Endothelial cell of umbilical vein (primary cell): Measurements from ENCODE around the gene DLL3.

Experiments used
- CTCF ChIP-seq, 2 donors: IDR thresholded peaks; 1 replicate in 1 of 2; 2 replicates in 1 of 2; pipeline ENCODE4 v1.5.1; 2011; ENCODE audit warnings: low read length in 2 of 2, mild to moderate bottlenecking in 2 of 2, moderate library complexity in 2 of 2, control low read depth in 1 of 2, inconsistent platforms in 1 of 2, low read depth in 1 of 2; ENCODE audit not compliant: insufficient read depth in 1 of 2; ENCODE audit errors: extremely low read depth in 1 of 2
- EZH2 ChIP-seq: IDR thresholded peaks from 2 replicates; pipeline ENCODE4 v1.6.1; 2012; ENCODE audit warnings: borderline replicate concordance, low read depth, mild to moderate bottlenecking, moderate library complexity, low read length, inconsistent platforms; ENCODE audit not compliant: severe bottlenecking
- FOS ChIP-seq: IDR thresholded peaks from 2 replicates; pipeline ENCODE4 v1.6.1; 2011; ENCODE audit warnings: mild to moderate bottlenecking, low read length, moderate library complexity, borderline replicate concordance; ENCODE audit not compliant: insufficient read depth
- GATA2 ChIP-seq: IDR thresholded peaks from 2 replicates; pipeline ENCODE4 v1.7.0; 2011; ENCODE audit warnings: low read depth, mild to moderate bottlenecking, moderate library complexity, mixed read lengths, low read length; ENCODE audit not compliant: insufficient read length, insufficient read depth
- JUN ChIP-seq: IDR thresholded peaks from 2 replicates; pipeline ENCODE4 v1.6.1; 2011; ENCODE audit warnings: borderline replicate concordance, low read depth; ENCODE audit not compliant: insufficient read length, insufficient read depth
- MAX ChIP-seq: IDR thresholded peaks from 2 replicates; pipeline ENCODE4 v1.6.1; 2011; ENCODE audit not compliant: insufficient read depth, insufficient read length
- MYC ChIP-seq: IDR thresholded peaks from one replicate; pipeline ENCODE4 v1.6.1; 2011; ENCODE audit warnings: mild to moderate bottlenecking, low read depth, low read length
- POLR2A ChIP-seq: IDR thresholded peaks from 2 replicates; pipeline ENCODE4 v1.6.1; 2012; ENCODE audit warnings: low read depth, mild to moderate bottlenecking, control low read depth, low read length
- POLR2AphosphoS5 ChIP-seq: IDR thresholded peaks from 2 replicates; pipeline ENCODE4 v1.6.1; 2012; ENCODE audit warnings: low read depth, mild to moderate bottlenecking, control low read depth, low read length, moderate library complexity; ENCODE audit not compliant: insufficient read depth

- TF ChIP-seq CTCF (IDR thresholded peaks at IDR 0.05; ENCODE audit: extremely low read depth in 1 of 2, insufficient read depth in 1 of 2, low read depth in 1 of 2, low read length in 2 of 2) (no peak), EZH2 (no peak), JUN (no peak), POLR2A (no peak), POLR2AphosphoS5 (no peak), MYC (no peak), GATA2 (no peak), MAX (no peak), FOS (no peak)
Observed at GRCh38 chr19:39494661-39495060, 4.1 kb upstream of the DLL3 start.
